ENCODE measurements around the gene DAPK2.
A peak's percentile ranks its signal among the peaks of the same experiment; 100 is the strongest.

Gene DAPK2

DNA sequence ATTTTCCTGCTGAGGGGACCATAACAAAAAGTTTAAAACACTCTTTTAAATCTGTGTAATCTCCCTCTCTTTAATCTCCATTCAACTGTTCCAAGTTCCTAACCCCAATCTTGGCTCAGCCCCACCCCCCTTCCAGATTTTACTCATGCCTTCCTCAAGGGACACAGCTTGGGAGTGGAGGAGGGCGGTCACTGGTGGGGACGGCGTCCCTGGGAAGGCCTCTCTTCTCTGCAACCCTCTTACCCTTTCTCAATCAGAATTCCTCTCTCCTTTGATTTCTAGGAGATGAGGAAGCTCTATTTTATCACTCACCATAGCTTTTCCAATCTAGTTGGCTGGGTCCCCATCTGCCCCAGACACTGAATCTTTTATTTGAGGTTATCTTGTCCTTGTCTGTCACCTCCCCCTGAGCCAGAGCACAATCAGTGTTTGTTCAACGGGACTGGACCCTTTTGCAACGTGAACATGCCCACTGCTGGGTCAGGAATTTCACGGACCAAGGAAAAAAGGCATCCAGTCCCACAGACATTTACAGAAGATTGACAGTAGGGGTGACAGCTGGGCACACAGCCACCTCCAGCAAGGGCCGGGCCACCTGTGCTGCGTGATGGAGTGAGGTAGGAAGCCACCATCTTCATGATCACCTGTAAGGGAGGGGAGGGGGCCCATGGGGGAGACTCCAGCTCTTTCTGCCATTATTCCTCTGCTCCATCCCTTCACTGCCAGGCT is 128.5 kb downstream of the DAPK2 start:
- no peak overlapping the region for H3K27ac ChIP-seq (ENCODE audit: low read length)
- H3K79me2 ChIP-seq (ENCODE audit: low read length): no peaks in the 10 kb centered on the region
- H3K4me3 ChIP-seq (ENCODE audit: low read length): no peak overlapping the region
- no peaks in the 10 kb centered on the region for H3K36me3 ChIP-seq (replicated peaks; ENCODE audit: low read depth, low read length)
- no peak overlapping the region for H2AFZ ChIP-seq (ENCODE audit: low read depth, low read length)
- TF ChIP-seq CTCF (IDR thresholded peaks at IDR 0.05; ENCODE audit: low read depth, low read length): no peak
- no peak for TF ChIP-seq EZH2phosphoT487 (IDR thresholded peaks at IDR 0.05; ENCODE audit: low read depth)
- H4K20me1 ChIP-seq (ENCODE audit: insufficient read depth, low read length): no peaks in the 10 kb centered on the region
- no peaks in the 10 kb centered on the region for H3K27me3 ChIP-seq (ENCODE audit: low read depth, low read length)
- no peaks in the 10 kb centered on the region for H3K9me3 ChIP-seq (ENCODE audit: insufficient read depth, low read length)
- H3K4me2 ChIP-seq (ENCODE audit: low read length): no peak overlapping the region
- H3K9ac ChIP-seq (ENCODE audit: low read length): no peak overlapping the region
- peaks cover 24% of the 10 kb centered on the region for H3K4me1 ChIP-seq (ENCODE audit: low read length)

DNA sequence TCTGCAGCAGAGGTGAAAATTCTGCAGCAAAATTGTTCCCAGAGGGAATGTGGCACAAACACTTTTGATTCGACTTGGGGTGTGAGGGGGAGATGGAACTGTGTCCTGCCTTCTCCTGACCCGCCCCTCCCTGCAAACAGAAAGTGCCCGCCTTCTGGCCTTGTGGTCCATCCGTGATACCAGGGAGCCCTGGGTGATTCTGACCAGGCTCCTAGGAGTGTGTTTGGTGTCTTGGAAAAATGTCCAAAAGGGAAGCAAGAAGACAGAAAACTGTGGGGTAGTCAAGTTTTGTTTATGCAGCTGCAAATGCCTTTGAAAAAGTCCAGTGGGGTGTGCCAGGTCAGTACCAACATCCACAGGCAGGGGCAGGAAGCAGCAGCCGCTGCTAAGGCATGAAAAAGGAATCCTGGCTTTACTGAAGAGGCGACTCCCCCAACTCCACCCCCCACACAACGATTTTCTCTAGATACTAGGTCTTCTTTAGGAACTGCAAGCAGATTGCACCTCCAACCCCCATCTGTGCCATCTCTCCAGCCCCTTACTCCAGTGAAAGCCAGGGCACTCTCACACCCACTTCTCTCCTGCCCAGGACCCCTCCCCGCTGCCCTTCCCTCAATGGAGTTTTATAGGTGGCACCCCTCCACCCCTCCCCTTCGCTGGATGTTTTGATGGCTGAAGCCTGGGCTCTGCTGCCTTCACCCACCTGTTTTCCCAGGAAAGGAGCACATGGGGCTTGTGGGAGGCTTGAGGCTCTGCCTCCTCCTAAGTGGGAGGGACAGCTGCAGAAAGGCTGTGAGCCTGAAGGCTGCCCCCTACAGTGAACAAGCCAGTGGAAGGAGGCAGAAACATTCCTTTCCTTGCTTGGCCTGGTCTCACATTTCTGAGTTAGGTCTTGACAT is 130.2 kb downstream of the DAPK2 start:
- no peaks in the 10 kb centered on the region for H3K9me3 ChIP-seq (ENCODE audit: insufficient read depth, low read length)
- H4K20me1 ChIP-seq (ENCODE audit: insufficient read depth, low read length): no peaks in the 10 kb centered on the region
- no peak overlapping the region for H3K9ac ChIP-seq (ENCODE audit: low read length)
- H2AFZ ChIP-seq (ENCODE audit: low read depth, low read length): no peak overlapping the region
- H3K4me3 ChIP-seq (ENCODE audit: low read length): no peak overlapping the region
- no peaks in the 10 kb centered on the region for H3K36me3 ChIP-seq (replicated peaks; ENCODE audit: low read depth, low read length)
- H3K79me2 ChIP-seq (ENCODE audit: low read length): no peaks in the 10 kb centered on the region
- no peak overlapping the region for H3K27ac ChIP-seq (ENCODE audit: low read length)
- H3K4me1 ChIP-seq (ENCODE audit: low read length): peaks cover 22% of the 10 kb centered on the region
- no peaks in the 10 kb centered on the region for H3K27me3 ChIP-seq (ENCODE audit: low read depth, low read length)
- no peak overlapping the region for H3K4me2 ChIP-seq (ENCODE audit: low read length)
- TF ChIP-seq CTCF (IDR thresholded peaks at IDR 0.05; ENCODE audit: low read depth, low read length): 0 out of 2 replicates have a peak, but pooled peaks have one; percentile 5
- TF ChIP-seq EZH2phosphoT487 (IDR thresholded peaks at IDR 0.05; ENCODE audit: low read depth): no peak

DNA sequence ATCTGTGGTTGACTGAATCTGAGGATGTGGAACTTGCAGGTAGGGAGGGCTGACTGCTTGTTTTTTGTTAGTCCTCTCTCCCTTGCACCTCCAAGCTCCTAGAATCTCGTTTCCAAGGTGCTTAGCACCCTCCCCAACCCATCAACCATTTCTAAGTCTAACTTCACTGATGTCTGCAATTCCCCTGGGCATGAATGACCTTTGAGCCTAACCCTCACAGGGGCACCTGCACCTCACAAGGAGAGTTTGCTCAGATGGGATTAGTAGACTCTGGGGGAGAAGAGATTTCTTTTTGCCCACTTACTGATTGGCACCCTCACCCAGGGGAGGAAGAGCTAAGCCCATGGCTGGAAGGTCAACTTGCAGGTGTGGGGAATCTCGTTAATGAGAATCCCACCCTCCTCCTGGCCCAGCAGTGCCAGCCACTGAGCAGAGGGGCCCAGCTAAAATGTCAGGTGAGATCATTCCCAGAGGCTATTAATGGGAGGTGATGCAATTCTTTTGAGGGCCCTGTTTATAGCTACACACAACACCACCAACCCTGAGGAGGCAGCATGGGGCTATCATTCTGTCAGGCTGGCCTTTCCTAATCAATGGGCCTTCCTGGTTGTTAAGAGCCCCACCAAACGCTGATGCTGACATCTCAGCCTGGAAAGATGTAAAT is 130.9 kb downstream of the DAPK2 start:
- Histone ChIP-seq H3K4me2 (ENCODE audit: low read length) (no peak overlapping the region), H4K20me1 (ENCODE audit: insufficient read depth, low read length) (no peaks in the 10 kb centered on the region), H3K9ac (ENCODE audit: low read length) (no peak overlapping the region), H3K36me3 (replicated peaks; ENCODE audit: low read depth, low read length) (no peaks in the 10 kb centered on the region), H2AFZ (ENCODE audit: low read depth, low read length) (no peak overlapping the region), H3K4me3 (ENCODE audit: low read length) (no peak overlapping the region), H3K79me2 (ENCODE audit: low read length) (no peaks in the 10 kb centered on the region), H3K27ac (ENCODE audit: low read length) (no peak overlapping the region), H3K9me3 (ENCODE audit: insufficient read depth, low read length) (no peaks in the 10 kb centered on the region), H3K27me3 (ENCODE audit: low read depth, low read length) (no peaks in the 10 kb centered on the region), H3K4me1 (ENCODE audit: low read length) (peaks cover 15% of the 10 kb centered on the region)
- TF ChIP-seq CTCF (IDR thresholded peaks at IDR 0.05; ENCODE audit: low read depth, low read length) (no peak), EZH2phosphoT487 (IDR thresholded peaks at IDR 0.05; ENCODE audit: low read depth) (no peak)

All from OCI-LY3 (cell line).